ENCODE measurements around the gene KRTAP10-12.
"Not testable (repeated sequence)": the region's sequence is repeated elsewhere in the genome, so short reads cannot be mapped to it uniquely, and the experiment has no call there.

Gene KRTAP10-12

GRCh38 chr21:44697172-44697810 lies at the start of gene KRTAP10-12:
TSS of gene KRTAP10-12 (plus strand) at chr21:44697172. CDS start at chr21:44697202, 30 bp downstream.
- not testable (repeated sequence) for DNase-seq

GRCh38 chr21:44647222-44647552 lies 49.8 kb upstream of the KRTAP10-12 start:
- no peak for DNase-seq

- no peak for DNase-seq
Measured at GRCh38 chr21:44648557-44649311, 48.2 kb upstream of the KRTAP10-12 start.

- DNase-seq: no peak
Measured at GRCh38 chr21:44649521-44650100, 47.4 kb upstream of the KRTAP10-12 start.

- no peak for DNase-seq
Measured at GRCh38 chr21:44650265-44650972, 46.6 kb upstream of the KRTAP10-12 start.

GRCh38 chr21:44650973-44651675 lies 45.8 kb upstream of the KRTAP10-12 start:
- DNase-seq: no peak

GRCh38 chr21:44653123-44653522 lies 43.8 kb upstream of the KRTAP10-12 start:
- no peak for DNase-seq

- no peak for DNase-seq
Measured at GRCh38 chr21:44653656-44654575, 43.1 kb upstream of the KRTAP10-12 start.

GRCh38 chr21:44654576-44655175 lies 42.3 kb upstream of the KRTAP10-12 start, which contains the start of gene KRTAP12-4:
TSS of gene KRTAP12-4 (minus strand) at chr21:44654659. CDS start at chr21:44654614, 45 bp downstream.
- no peak for DNase-seq

- no peak for DNase-seq
Measured at GRCh38 chr21:44656868-44657267, 40.1 kb upstream of the KRTAP10-12 start.

- DNase-seq: no peak
Measured at GRCh38 chr21:44657635-44658540, 39.1 kb upstream of the KRTAP10-12 start, which contains the start of gene KRTAP12-3. TSS of gene KRTAP12-3 (plus strand) at chr21:44657932. CDS start at chr21:44657980, 48 bp downstream.

- no peak for DNase-seq
Measured at GRCh38 chr21:44658541-44658910, 38.4 kb upstream of the KRTAP10-12 start.

- no peak for DNase-seq
Measured at GRCh38 chr21:44658913-44659595, 37.9 kb upstream of the KRTAP10-12 start.

- not testable (repeated sequence) for DNase-seq
Measured at GRCh38 chr21:44661567-44661966, 35.4 kb upstream of the KRTAP10-12 start.

GRCh38 chr21:44664691-44665090 lies 32.3 kb upstream of the KRTAP10-12 start:
- DNase-seq: no peak

- DNase-seq: no peak
Measured at GRCh38 chr21:44666401-44667320, 30.3 kb upstream of the KRTAP10-12 start, which contains the start of gene KRTAP12-2. TSS of gene KRTAP12-2 (minus strand) at chr21:44666927. CDS start at chr21:44666886, 41 bp downstream.

GRCh38 chr21:44667612-44668011 lies 29.4 kb upstream of the KRTAP10-12 start:
- no peak for DNase-seq
